K562 (cell line): ENCODE measurements around the gene BSCL2. TPM values are rescaled to one million over a fixed set of nuclear protein-coding genes. Genes with fewer than 3 reads are reported as not detected.
A peak's percentile ranks its signal among the peaks of the same experiment; 100 is the strongest.

Experiments
- ATAC-seq: fragments of 200-7000 bp; cut with Tn5 transposase; 3 replicates; pipeline ENCODE4 v1.9.1; 2020; ENCODE audit warnings: moderate library complexity
- BruUV-seq: library from RNA; stranded (reverse); fragments of 400-500 nt; replicated peaks from 2 replicates; lab custom pipeline; 2021; lab: Mats Ljungman, UMichigan
- CTCF ChIA-PET: fragments of 300-600 bp; formaldehyde crosslinking; extraction: SDS; loops from one replicate; lab custom pipeline; 2021; ENCODE audit warnings: low intra/inter-chr PET ratio; lab: Yijun Ruan, JAX
- POLR2A ChIA-PET: fragments of 300-600, 350-650 bp; sonication (Branson Sonifier 250); formaldehyde crosslinking; extraction: SDS; loops from one replicate; lab custom pipeline; 2021; ENCODE audit warnings: antibody characterized with exemption, inconsistent platforms; lab: Yijun Ruan, JAX
- DNase-seq, 4 experiments: peaks; one replicate each; pipeline versions ENCODE4 v3.0.0 to v3.0.0-alpha.2; 2011 to 2018; ENCODE audit warnings: low spot score in 3 of 4, mixed read lengths in 3 of 4; ENCODE audit errors: extremely low read depth in 1 of 4
- FAIRE-seq: peaks from 2 replicates; lab custom pipeline; 2011; peaks lifted over from hg19 to GRCh38; lab: Jason Lieb, UNC
- H2AFZ ChIP-seq: 2 replicates; pipeline ENCODE4 v1.6.0; 2011; ENCODE audit warnings: low read depth, low read length, control low read depth, inconsistent platforms
- H3K27ac ChIP-seq: fragments of 200-600 bp; 3 replicates; pipeline ENCODE4 v1.8.0; 2011; ENCODE audit warnings: low read depth, mild to moderate bottlenecking, control low read depth, inconsistent platforms, low read length, moderate library complexity, mixed read lengths; ENCODE audit errors: extremely low read depth
- H3K27me3 ChIP-seq, 2 experiments: fragments of 300-600 bp in 1 of 2; 2 replicates in 1 of 2; 3 replicates in 1 of 2; pipeline versions ENCODE4 v1.6.0 to v1.8.0; 2011; ENCODE audit warnings: inconsistent platforms in 2 of 2, low read length in 2 of 2, mild to moderate bottlenecking in 1 of 2, mixed read lengths in 1 of 2, moderate library complexity in 1 of 2; ENCODE audit not compliant: control insufficient read depth in 2 of 2, insufficient read depth in 2 of 2
- H3K36me3 ChIP-seq: fragments of 300-600 bp; 3 replicates; pipeline ENCODE4 v1.8.0; 2011; ENCODE audit warnings: mild to moderate bottlenecking, low read length, inconsistent platforms; ENCODE audit not compliant: control insufficient read depth, insufficient read depth
- H3K4me1 ChIP-seq, 2 experiments: fragments of 200-600 bp in 1 of 2; replicated peaks in 1 of 2; 2 replicates in 1 of 2; 3 replicates in 1 of 2; pipeline versions ENCODE4 v1.5.1 to v1.8.0; 2011; ENCODE audit warnings: inconsistent platforms in 2 of 2, low read length in 2 of 2, mild to moderate bottlenecking in 1 of 2, mixed read lengths in 1 of 2, moderate library complexity in 1 of 2; ENCODE audit not compliant: control insufficient read depth in 2 of 2, insufficient read depth in 2 of 2
- H3K4me2 ChIP-seq: 2 replicates; pipeline ENCODE4 v1.6.1; 2011; ENCODE audit warnings: low read length, control low read depth, inconsistent platforms, mixed read lengths; ENCODE audit not compliant: insufficient read depth
- H3K4me3 ChIP-seq: fragments of 200-600 bp; sonication (generic), shearing (Covaris generic); 2 replicates; pipeline ENCODE4 v1.5.1; 2016; ENCODE audit warnings: control low read depth, inconsistent platforms
- H3K79me2 ChIP-seq: fragments of 200-600 bp; 3 replicates; pipeline ENCODE4 v1.8.0; 2011; ENCODE audit warnings: low read length, inconsistent platforms; ENCODE audit not compliant: control insufficient read depth, insufficient read depth
- H3K9ac ChIP-seq, 2 experiments: 2 replicates each; pipeline versions ENCODE4 v1.6.0 to v1.6.1; 2011; ENCODE audit warnings: low read depth in 2 of 2, low read length in 2 of 2, control low read depth in 1 of 2, inconsistent platforms in 1 of 2, mild to moderate bottlenecking in 1 of 2, mixed read lengths in 1 of 2; ENCODE audit not compliant: insufficient read depth in 1 of 2
- H3K9me1 ChIP-seq: one replicate; pipeline ENCODE4 v1.6.0; 2011; ENCODE audit warnings: inconsistent platforms, mild to moderate bottlenecking, low read length, moderate library complexity; ENCODE audit not compliant: control insufficient read depth, insufficient read depth
- H3K9me3 ChIP-seq: replicated peaks from 2 replicates; pipeline ENCODE4 v1.5.1; 2011; ENCODE audit warnings: low read depth, low read length, inconsistent platforms; ENCODE audit not compliant: control insufficient read depth, insufficient read depth
- H4K20me1 ChIP-seq: replicated peaks from 2 replicates; pipeline ENCODE4 v1.6.1; 2011; ENCODE audit warnings: low read length, inconsistent platforms, mixed read lengths; ENCODE audit not compliant: control insufficient read depth, insufficient read depth
- CC2D1A ChIP-seq: fragments of 450-650 bp; IDR thresholded peaks from 2 replicates; pipeline ENCODE4 v1.6.1; 2017; ENCODE audit warnings: mild to moderate bottlenecking
- CXXC5 ChIP-seq: fragments of 250-450 bp; sonication (Bioruptor Pico); IDR thresholded peaks from 2 replicates; pipeline ENCODE4 v1.8.0; 2022; ENCODE audit warnings: inconsistent platforms, mild to moderate bottlenecking, moderate library complexity
- FOXK2 ChIP-seq, 2 experiments: fragments of 450-650 bp; IDR thresholded peaks in 1 of 2; conservative IDR thresholded peaks in 1 of 2; 2 replicates each; pipeline ENCODE4 v1.6.1; 2016; ENCODE audit warnings: low read depth in 2 of 2, mild to moderate bottlenecking in 1 of 2
- MTF1 ChIP-seq: fragments of 250-450 bp; sonication (Bioruptor Pico); IDR thresholded peaks from 2 replicates; pipeline ENCODE4 v1.9.0; 2021; ENCODE audit warnings: moderate library complexity, mild to moderate bottlenecking, inconsistent platforms, borderline replicate concordance
- TAF1 ChIP-seq: IDR thresholded peaks from 2 replicates; pipeline ENCODE4 v1.6.1; 2011; ENCODE audit warnings: mild to moderate bottlenecking, low read length, moderate library complexity; ENCODE audit not compliant: insufficient read depth, control insufficient read depth, severe bottlenecking; ENCODE audit errors: extremely low read depth
- TEAD1 ChIP-seq, 2 experiments: fragments of 450-650 bp in 1 of 2; sonication (generic) in 1 of 2; formaldehyde crosslinking; IDR thresholded peaks; 2 replicates each; pipeline versions ENCODE4 v1.4.0 to v1.8.0; 2020 to 2022; ENCODE audit warnings: mild to moderate bottlenecking in 2 of 2, missing genetic modification reagents in 1 of 2
- ZNF24 ChIP-seq: fragments of 450-650 bp; IDR thresholded peaks from 2 replicates; pipeline ENCODE4 v1.6.1; 2016
- ZNF717 ChIP-seq: fragments of 250-450 bp; sonication (Bioruptor Pico); IDR thresholded peaks from 2 replicates; pipeline ENCODE4 v1.5.0; 2021
- WGBS: fragments of 100-300 bp; shearing (Covaris generic); methylation state at CpG from one replicate; pipeline ENCODE4 v1.1.6; 2016; ENCODE audit warnings: low coverage, mixed read lengths; ENCODE audit not compliant: insufficient coverage; ENCODE audit errors: missing lambda C conversion rate; 5-methylcytosine and 5-hydroxymethylcytosine counted together
- in situ Hi-C: fragments of 300-500 bp; cut with MboI; formaldehyde crosslinking; loops from 4 replicates; pipeline ENCODE4 v1.15.0; 2018; ENCODE audit warnings: inconsistent platforms, mixed read lengths
- intact Hi-C: fragments of 100-400 bp; cut with micrococcal nuclease; formaldehyde crosslinking; loops from 2 replicates; pipeline ENCODE4 v1.14.2; 2022
- polyA plus RNA-seq, 8 experiments: library from polyadenylated mRNA; depleted of rRNA in 4 of 8; stranded (reverse) in 5 of 8; unstranded in 3 of 8; fragments of >200 nt; fragmentation: Nextera tagmentation in 2 of 8; fragmentation: Illumina TruSeq in 1 of 8; extraction: Ambion mirVana in 2 of 8; extraction: Trizol in 1 of 8; gene quantifications; 2 replicates each; pipeline versions ENCODE4 v1.2.1 to v1.2.3, GENCODE V29; 2011 to 2014; ENCODE audit warnings: inconsistent platforms in 1 of 8, missing spikeins in 1 of 8
- total RNA-seq, 7 experiments: library from RNA; depleted of rRNA in 6 of 7; stranded (reverse); fragments of >200 nt in 6 of 7; fragmentation: Illumina TruSeq in 2 of 7; extraction: Trizol in 2 of 7; gene quantifications; 2 replicates each; pipeline versions ENCODE4 v1.2.1 to v1.2.3, GENCODE V29; 2011 to 2021; ENCODE audit warnings: low replicate concordance in 1 of 7
- TF ChIP-seq, protein P1 (sequence below): fragments of 200-800 bp; sonication (Bioruptor generic); IDR thresholded peaks from 2 replicates; pipeline ENCODE4 v1.6.1; 2017; ENCODE audit warnings: missing genetic modification characterization, missing compliant biosample characterization
- TF ChIP-seq, protein P2 (sequence below): fragments of 250-450 bp; sonication (Bioruptor Pico); IDR thresholded peaks from 2 replicates; pipeline ENCODE4 v1.5.1; 2021; ENCODE audit warnings: mild to moderate bottlenecking
- TF ChIP-seq, protein P3 (sequence below): fragments of 250-450 bp; sonication (Bioruptor Pico); IDR thresholded peaks from 2 replicates; pipeline ENCODE4 v1.8.0; 2022; ENCODE audit warnings: moderate library complexity, mild to moderate bottlenecking, inconsistent platforms
- TF ChIP-seq, protein P4 (sequence below): fragments of 250-450 bp; sonication (Bioruptor Pico); IDR thresholded peaks from 2 replicates; pipeline ENCODE4 v1.5.0; 2021; ENCODE audit warnings: mild to moderate bottlenecking, borderline replicate concordance

Gene BSCL2
- total and polyA plus RNA-seq, 9 of the 15 experiments (the other 6 are each of a cell fraction or from before 2014, with no cell fraction given), result 18.9 to 51.7 (median 35.2) TPM

DNA sequence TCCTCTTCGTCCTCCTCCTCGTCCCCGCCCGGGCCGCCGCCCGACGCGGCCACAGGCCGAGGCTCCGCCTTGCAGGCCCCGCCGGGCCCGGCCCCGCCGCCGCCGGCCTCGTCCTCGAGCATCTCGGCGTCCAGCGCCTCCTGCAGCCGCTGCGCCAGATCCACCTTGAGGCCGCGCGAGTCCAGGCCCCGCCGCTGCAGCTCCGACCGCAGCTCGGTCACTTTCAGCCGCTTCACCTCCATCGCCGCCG lies 19.6 kb upstream of the BSCL2 start (continued):
- TF ChIP-seq, protein P1, sequence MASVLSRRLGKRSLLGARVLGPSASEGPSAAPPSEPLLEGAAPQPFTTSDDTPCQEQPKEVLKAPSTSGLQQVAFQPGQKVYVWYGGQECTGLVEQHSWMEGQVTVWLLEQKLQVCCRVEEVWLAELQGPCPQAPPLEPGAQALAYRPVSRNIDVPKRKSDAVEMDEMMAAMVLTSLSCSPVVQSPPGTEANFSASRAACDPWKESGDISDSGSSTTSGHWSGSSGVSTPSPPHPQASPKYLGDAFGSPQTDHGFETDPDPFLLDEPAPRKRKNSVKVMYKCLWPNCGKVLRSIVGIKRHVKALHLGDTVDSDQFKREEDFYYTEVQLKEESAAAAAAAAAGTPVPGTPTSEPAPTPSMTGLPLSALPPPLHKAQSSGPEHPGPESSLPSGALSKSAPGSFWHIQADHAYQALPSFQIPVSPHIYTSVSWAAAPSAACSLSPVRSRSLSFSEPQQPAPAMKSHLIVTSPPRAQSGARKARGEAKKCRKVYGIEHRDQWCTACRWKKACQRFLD, result peak; percentile 45; the same call in 1 of the 2 replicates

DNA sequence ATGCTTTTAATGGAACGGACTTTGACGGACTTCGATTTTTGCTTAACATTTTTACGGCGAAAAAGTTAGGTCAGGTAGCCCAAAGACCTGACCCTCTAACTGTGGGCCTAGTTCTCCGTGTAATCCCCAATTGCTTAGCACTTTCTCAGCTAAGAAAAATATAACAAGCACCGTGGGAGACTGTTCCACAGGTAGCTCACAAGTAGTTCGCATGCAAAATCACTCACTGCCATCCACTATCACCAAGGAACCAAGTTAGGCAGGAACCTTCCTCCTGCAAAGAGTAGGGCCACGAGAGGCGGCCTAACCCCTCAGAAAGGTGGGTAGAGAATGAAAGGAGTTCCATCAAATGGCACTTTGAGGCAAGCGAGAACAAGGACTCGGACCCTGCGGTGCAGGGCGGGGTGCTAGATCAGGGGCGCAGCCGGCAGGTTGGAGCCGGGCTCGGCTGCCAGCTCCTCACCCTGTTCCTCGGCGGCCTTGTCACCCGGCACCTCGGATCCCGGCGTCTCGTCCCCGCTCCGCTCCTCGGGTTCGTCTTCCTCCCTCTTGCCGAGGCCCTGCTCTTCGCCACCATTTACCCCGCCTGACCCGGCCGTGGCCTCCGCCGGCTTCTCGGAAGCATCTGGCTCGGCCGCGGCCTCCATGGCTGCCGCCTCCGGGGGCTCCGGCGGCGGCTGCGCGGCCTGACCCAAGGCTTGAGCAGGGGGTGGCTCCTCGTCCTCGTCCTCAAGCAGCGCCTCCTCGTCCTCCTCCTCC lies 19.1 kb upstream of the BSCL2 start:
- peak overlapping the region; percentile 98 to 100 for H3K9ac ChIP-seq
- WGBS, result under 1% methylated on average over 47 of the region's 51 CpGs
- peak in 3 of 4 experiments; percentile 24 to 35 (median 29) for DNase-seq
- H3K4me2 ChIP-seq, result peak overlapping the region; percentile 100
- peaks cover 6% of the 10 kb centered on the region; the same call in 1 of the 2 replicates for H4K20me1 ChIP-seq
- BruUV-seq, result no TSS peak
- H3K9me3 ChIP-seq, result no peaks in the 10 kb centered on the region
- H2AFZ ChIP-seq, result peak overlapping the region; percentile 42; the same call in 1 of the 2 replicates
- in situ Hi-C loops, result no loop called here
- peaks cover 58% of the 10 kb centered on the region for H3K36me3 ChIP-seq
- H3K79me2 ChIP-seq, result peaks cover 84% of the 10 kb centered on the region
- ChIA-PET CTCF (interaction anchor here (0.6 kb wide), 1 partner anchor 79 kb away, joined by 5 read pairs; the partner anchor contains the start of gene NXF1), POLR2A (interaction anchor here (0.6 to 4.5 kb wide), 17 partner anchors 8 to 571 kb away, joined by 3 to 31 read pairs (median 6); partner anchors contain the start of genes BSCL2, C11orf98, CSKMT and GNG3)
- no peak for FAIRE-seq
- H3K9me1 ChIP-seq, result no peaks in the 10 kb centered on the region
- H3K27me3 ChIP-seq, result no peaks in the 10 kb centered on the region
- H3K4me1 ChIP-seq, result peaks cover 13 to 19% of the 10 kb centered on the region in 2 experiments; a peak in 4 of 5 replicates
- intact Hi-C loops, result loop anchor here (2.0 to 10.0 kb wide), 6 partner anchors 20 to 136 kb away; partner anchors contain the start of genes BSCL2, GNG3, POLR2G and TMEM179B
- ATAC-seq, result no peak
- peak overlapping the region; percentile 99 for H3K27ac ChIP-seq
- peak overlapping the region; percentile 90 for H3K4me3 ChIP-seq
- TF ChIP-seq CXXC5 (CRISPR knock-in tag) (no peak), FOXK2 (conservative IDR thresholded peaks at IDR 0.05 in 1 of 2, IDR thresholded peaks at IDR 0.05 in 1 of 2; ENCODE audit: low read depth in 2 of 2) (no peak), TAF1 (no peak), MTF1 (CRISPR knock-in tag) (no peak), ZNF717 (CRISPR knock-in tag) (no peak), CC2D1A (no peak), ZNF24 (no peak), TEAD1 (CRISPR knock-in tag; IDR thresholded peaks at IDR 0.05) (no peak)
- TF ChIP-seq, protein P2, sequence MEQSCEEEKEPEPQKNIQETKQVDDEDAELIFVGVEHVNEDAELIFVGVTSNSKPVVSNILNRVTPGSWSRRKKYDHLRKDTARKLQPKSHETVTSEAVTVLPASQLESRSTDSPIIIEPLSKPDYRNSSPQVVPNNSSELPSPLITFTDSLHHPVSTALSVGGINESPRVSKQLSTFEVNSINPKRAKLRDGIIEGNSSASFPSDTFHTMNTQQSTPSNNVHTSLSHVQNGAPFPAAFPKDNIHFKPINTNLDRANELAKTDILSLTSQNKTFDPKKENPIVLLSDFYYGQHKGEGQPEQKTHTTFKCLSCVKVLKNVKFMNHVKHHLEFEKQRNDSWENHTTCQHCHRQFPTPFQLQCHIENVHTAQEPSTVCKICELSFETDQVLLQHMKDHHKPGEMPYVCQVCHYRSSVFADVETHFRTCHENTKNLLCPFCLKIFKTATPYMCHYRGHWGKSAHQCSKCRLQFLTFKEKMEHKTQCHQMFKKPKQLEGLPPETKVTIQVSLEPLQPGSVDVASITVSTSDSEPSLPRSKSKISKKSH (CRISPR knock-in tag), result no peak
- TF ChIP-seq, protein P3, sequence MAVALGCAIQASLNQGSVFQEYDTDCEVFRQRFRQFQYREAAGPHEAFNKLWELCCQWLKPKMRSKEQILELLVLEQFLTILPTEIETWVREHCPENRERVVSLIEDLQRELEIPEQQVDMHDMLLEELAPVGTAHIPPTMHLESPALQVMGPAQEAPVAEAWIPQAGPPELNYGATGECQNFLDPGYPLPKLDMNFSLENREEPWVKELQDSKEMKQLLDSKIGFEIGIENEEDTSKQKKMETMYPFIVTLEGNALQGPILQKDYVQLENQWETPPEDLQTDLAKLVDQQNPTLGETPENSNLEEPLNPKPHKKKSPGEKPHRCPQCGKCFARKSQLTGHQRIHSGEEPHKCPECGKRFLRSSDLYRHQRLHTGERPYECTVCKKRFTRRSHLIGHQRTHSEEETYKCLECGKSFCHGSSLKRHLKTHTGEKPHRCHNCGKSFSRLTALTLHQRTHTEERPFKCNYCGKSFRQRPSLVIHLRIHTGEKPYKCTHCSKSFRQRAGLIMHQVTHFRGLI, result no peak
- TF ChIP-seq, protein P4, sequence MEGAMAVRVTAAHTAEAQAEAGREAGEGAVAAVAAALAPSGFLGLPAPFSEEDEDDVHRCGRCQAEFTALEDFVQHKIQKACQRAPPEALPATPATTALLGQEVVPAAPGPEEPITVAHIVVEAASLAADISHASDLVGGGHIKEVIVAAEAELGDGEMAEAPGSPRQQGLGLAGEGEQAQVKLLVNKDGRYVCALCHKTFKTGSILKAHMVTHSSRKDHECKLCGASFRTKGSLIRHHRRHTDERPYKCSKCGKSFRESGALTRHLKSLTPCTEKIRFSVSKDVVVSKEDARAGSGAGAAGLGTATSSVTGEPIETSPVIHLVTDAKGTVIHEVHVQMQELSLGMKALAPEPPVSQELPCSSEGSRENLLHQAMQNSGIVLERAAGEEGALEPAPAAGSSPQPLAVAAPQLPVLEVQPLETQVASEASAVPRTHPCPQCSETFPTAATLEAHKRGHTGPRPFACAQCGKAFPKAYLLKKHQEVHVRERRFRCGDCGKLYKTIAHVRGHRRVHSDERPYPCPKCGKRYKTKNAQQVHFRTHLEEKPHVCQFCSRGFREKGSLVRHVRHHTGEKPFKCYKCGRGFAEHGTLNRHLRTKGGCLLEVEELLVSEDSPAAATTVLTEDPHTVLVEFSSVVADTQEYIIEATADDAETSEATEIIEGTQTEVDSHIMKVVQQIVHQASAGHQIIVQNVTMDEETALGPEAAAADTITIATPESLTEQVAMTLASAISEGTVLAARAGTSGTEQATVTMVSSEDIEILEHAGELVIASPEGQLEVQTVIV (CRISPR knock-in tag), result no peak
